Esophagus squamous epithelium (tissue), 5 donors: ENCODE data around the gene PRKAG1. TPM values are rescaled to one million over a fixed set of nuclear protein-coding genes. Genes with fewer than 3 reads are reported as not detected.

ENCODE experiments used
- DNase-seq: peaks from one replicate; lab custom pipeline; 2025; lab: John Stamatoyannopoulos, UW
- H3K27ac ChIP-seq, 4 donors: fragments of 200-600 bp; sonication (generic); one replicate each; pipeline ENCODE4 v1.5.1; 2016 to 2019; ENCODE audit warnings: mild to moderate bottlenecking in 1 of 4
- H3K27me3 ChIP-seq, 4 donors: fragments of 200-600 bp; sonication (generic); 1 replicate in 3 of 4; 2 replicates in 1 of 4; pipeline versions ENCODE4 v1.5.1 to v1.6.0; 2017 to 2021; ENCODE audit warnings: antibody characterized with exemption in 1 of 4
- H3K36me3 ChIP-seq, 3 donors: fragments of 200-600 bp; sonication (generic); one replicate each; pipeline ENCODE4 v1.5.1; 2016 to 2019
- H3K4me1 ChIP-seq, 3 donors: fragments of 200-600 bp; sonication (generic); one replicate each; pipeline ENCODE4 v1.5.1; 2017 to 2019
- H3K4me3 ChIP-seq, 4 donors: fragments of 200-600 bp; sonication (generic); 1 replicate in 3 of 4; 2 replicates in 1 of 4; pipeline ENCODE4 v1.5.1; 2016 to 2019; ENCODE audit warnings: mild to moderate bottlenecking in 2 of 4, moderate library complexity in 1 of 4
- H3K9me3 ChIP-seq, 3 donors: fragments of 200-600 bp; sonication (generic); one replicate each; pipeline ENCODE4 v1.5.1; 2016 to 2019
- POLR2A ChIP-seq, 4 donors: fragments of 450-650 bp; IDR thresholded peaks; one replicate each; pipeline ENCODE4 v1.6.1; 2017; ENCODE audit warnings: antibody characterized with exemption in 4 of 4, mild to moderate bottlenecking in 4 of 4, moderate library complexity in 3 of 4
- WGBS, 2 donors: methylation state at CpG; one replicate each; pipeline ENCODE4 v1.1.5; 2018; 5-methylcytosine and 5-hydroxymethylcytosine counted together
- intact Hi-C: fragments of 100-400 bp; cut with DNase I; formaldehyde crosslinking; loops from one replicate; pipeline ENCODE4 v1.15.0; 2022
- total RNA-seq, 4 donors: library from RNA; depleted of rRNA; stranded (reverse); fragments of >200 nt; gene quantifications; one replicate each; pipeline ENCODE4 v1.1.0, GENCODE V29; 2016
- TF ChIP-seq, protein P1 (sequence below), 6 experiments: fragments of 450-650 bp in 4 of 6; fragments of 200-600 bp in 2 of 6; sonication (generic) in 2 of 6; IDR thresholded peaks; one replicate each; pipeline ENCODE4 v1.5.1; 2016 to 2019; ENCODE audit warnings: antibody characterized with exemption in 6 of 6, mild to moderate bottlenecking in 4 of 6, moderate library complexity in 4 of 6
- donor health status: DM: yes; HTN: yes; CAD: no.

PRKAG1 gene
- total RNA-seq, 4 donors from 2014 or later, result 31.9 to 58.6 (median 47.8) TPM

DNA sequence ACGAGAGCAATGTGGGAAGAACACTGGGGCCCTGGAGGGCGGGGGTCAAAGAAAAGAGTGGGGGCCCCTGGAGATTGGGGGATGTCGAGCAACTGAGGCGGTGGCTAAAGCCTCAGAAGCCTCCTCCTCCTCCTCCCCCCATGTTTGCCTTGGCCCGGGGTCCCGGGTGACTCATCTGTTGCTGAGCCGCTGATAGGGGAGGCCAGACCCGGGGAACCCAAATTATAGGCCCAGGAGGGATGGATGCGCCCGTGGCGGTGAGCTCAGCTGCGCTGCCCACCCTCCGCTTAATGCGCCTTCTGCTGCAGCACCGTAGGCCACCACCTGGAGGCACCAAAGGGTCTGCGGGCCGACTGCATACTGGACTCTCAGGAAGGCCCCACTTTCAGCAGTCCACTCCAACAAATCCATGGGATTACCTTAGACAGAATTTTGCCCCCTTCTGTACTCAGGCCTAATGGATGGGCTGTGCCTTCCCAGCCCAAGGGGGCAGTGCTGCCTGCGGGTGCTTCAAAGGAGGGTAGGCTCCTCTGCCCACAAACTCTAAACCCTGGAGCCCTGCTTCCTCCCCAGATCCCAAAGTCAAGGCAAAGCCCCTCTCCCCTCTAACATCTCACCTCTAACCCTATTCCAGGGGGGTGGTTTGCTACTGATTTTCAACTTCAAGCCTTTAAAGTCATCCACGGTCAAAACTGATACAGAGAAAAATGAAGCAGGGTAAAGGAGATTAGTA, 44.5 kb downstream of the PRKAG1 start:
- no peak for TF ChIP-seq POLR2A (IDR thresholded peaks at IDR 0.05)
- TF ChIP-seq, protein P1, sequence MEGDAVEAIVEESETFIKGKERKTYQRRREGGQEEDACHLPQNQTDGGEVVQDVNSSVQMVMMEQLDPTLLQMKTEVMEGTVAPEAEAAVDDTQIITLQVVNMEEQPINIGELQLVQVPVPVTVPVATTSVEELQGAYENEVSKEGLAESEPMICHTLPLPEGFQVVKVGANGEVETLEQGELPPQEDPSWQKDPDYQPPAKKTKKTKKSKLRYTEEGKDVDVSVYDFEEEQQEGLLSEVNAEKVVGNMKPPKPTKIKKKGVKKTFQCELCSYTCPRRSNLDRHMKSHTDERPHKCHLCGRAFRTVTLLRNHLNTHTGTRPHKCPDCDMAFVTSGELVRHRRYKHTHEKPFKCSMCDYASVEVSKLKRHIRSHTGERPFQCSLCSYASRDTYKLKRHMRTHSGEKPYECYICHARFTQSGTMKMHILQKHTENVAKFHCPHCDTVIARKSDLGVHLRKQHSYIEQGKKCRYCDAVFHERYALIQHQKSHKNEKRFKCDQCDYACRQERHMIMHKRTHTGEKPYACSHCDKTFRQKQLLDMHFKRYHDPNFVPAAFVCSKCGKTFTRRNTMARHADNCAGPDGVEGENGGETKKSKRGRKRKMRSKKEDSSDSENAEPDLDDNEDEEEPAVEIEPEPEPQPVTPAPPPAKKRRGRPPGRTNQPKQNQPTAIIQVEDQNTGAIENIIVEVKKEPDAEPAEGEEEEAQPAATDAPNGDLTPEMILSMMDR (IDR thresholded peaks at IDR 0.05), result peak in 5 of 6 experiments; percentile 7 to 45 (median 30)
- Histone ChIP-seq H3K36me3 (no peaks in the 10 kb centered on the region), H3K4me3 (no peak overlapping the region), H3K27ac (peak overlapping the region in 1 of 4 donors; percentile 49), H3K27me3 (peaks cover 7 to 100% (median 33%) of the 10 kb centered on the region in 4 donors), H3K9me3 (no peaks in the 10 kb centered on the region), H3K4me1 (peaks cover 41 to 63% (median 47%) of the 10 kb centered on the region in 3 donors)
- intact Hi-C loops, result no loop called here
- 30 to 40% methylated on average over 7 to 18 of the region's 19 CpGs for WGBS, 2 donors
- no peak for DNase-seq

DNA sequence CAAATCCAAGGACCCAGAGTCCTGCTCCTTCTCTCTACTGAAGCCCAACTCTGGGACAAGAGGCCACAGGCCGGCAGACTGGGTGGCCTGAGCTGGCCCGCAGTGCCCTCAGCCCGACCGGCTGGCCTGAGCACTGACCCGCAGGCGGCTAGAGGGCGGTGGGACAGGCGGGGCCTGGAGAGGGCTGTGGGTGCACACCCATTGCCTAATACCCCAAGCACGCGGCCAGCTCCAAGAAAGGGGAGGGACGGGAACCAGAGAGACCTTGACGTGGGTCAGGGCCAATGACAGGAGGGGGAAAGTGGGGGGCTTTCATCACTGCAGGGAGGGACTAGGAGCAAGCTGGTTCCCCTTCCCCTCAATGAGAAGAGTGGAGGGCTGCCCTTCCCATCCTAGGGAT, 45.0 kb downstream of the PRKAG1 start:
- intact Hi-C loops, result no loop called here
- DNase-seq, result no peak
- Histone ChIP-seq H3K27ac (peak overlapping the region in 1 of 4 donors; percentile 49), H3K9me3 (no peaks in the 10 kb centered on the region), H3K4me1 (peaks cover 35 to 61% (median 41%) of the 10 kb centered on the region in 3 donors), H3K36me3 (no peaks in the 10 kb centered on the region), H3K27me3 (peaks cover 2 to 98% (median 30%) of the 10 kb centered on the region in 4 donors), H3K4me3 (no peak overlapping the region)
- WGBS, 2 donors, result 45 to 52% methylated on average over 4 to 10 of the region's 12 CpGs
- TF ChIP-seq, protein P1 (IDR thresholded peaks at IDR 0.05), result no peak
- no peak for TF ChIP-seq POLR2A (IDR thresholded peaks at IDR 0.05)

DNA sequence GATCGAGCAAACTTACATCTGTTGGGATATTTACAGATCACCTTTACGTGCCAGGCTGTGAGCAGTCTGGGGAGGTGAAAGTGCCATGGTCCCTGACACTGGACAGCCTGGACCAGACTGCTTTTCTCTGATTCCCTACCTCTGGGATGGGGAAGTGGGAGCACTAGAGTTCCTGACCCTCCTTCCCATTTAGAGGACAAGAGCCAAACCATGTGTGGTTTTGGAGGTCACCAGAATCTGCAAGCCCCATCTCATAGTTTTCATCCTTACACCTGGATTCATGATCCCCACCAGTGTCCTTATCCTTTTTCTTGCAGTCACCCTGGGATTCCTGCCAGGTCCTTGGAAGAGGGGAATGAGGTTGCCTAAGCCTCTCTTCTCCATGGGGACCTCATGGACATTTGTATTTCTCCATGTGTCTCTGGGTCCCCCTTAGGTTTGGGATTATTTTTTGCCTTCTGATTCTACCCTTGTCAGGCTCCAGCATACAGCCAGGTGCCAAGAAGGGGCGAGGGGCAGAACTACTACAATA, 45.6 kb downstream of the PRKAG1 start:
- Histone ChIP-seq H3K4me3 (no peak overlapping the region), H3K27me3 (peaks cover 0 to 92% (median 26%) of the 10 kb centered on the region in 4 donors), H3K4me1 (peaks cover 30 to 56% (median 36%) of the 10 kb centered on the region in 3 donors), H3K9me3 (no peaks in the 10 kb centered on the region), H3K36me3 (no peaks in the 10 kb centered on the region), H3K27ac (peak overlapping the region in 1 of 4 donors; percentile 49)
- WGBS, 2 donors, result 60% methylated on average over 2 of the region's 3 CpGs; no CpG with 5 or more reads in 1 of the 2 donors
- DNase-seq, result no peak
- intact Hi-C loops, result no loop called here
- no peak for TF ChIP-seq POLR2A (IDR thresholded peaks at IDR 0.05)
- TF ChIP-seq, protein P1 (IDR thresholded peaks at IDR 0.05), result no peak

GRCh38 chr12:48972213-48972951, 46.2 kb downstream of the PRKAG1 start:
- Histone ChIP-seq H3K36me3 (no peaks in the 10 kb centered on the region), H3K27ac (no peak overlapping the region), H3K27me3 (peaks cover 0 to 86% (median 22%) of the 10 kb centered on the region in 4 donors), H3K4me3 (no peak overlapping the region), H3K4me1 (peaks cover 26 to 51% (median 31%) of the 10 kb centered on the region in 3 donors), H3K9me3 (no peaks in the 10 kb centered on the region)
- WGBS, 2 donors, result 3 to 10% methylated on average over 6 to 11 of the region's 23 CpGs
- TF ChIP-seq, protein P1 (IDR thresholded peaks at IDR 0.05), result no peak
- no peak for TF ChIP-seq POLR2A (IDR thresholded peaks at IDR 0.05)
- intact Hi-C loops, result no loop called here
- DNase-seq, result no peak
